NB4 (cell line): Measurements from ENCODE around the gene DEAF1.

Source experiments
- DNase-seq: peaks from one replicate; pipeline ENCODE4 v3.0.0; 2010; ENCODE audit warnings: low read depth
- H3K4me3 ChIP-seq: one replicate; pipeline ENCODE4 v1.5.1; 2011; ENCODE audit warnings: mild to moderate bottlenecking, low read depth, low read length, moderate library complexity
- CTCF ChIP-seq: IDR thresholded peaks from one replicate; pipeline ENCODE4 v1.5.1; 2012; ENCODE audit warnings: low read depth, low read length
- MAX ChIP-seq: IDR thresholded peaks from 2 replicates; pipeline ENCODE4 v1.6.1; 2011; ENCODE audit warnings: low read depth, low read length
- MYC ChIP-seq: IDR thresholded peaks from 2 replicates; pipeline ENCODE4 v1.6.1; 2011; ENCODE audit warnings: low read depth, low read length
- POLR2A ChIP-seq: IDR thresholded peaks from 2 replicates; pipeline ENCODE4 v1.6.1; 2011; ENCODE audit warnings: mild to moderate bottlenecking; ENCODE audit not compliant: insufficient read length; ENCODE audit errors: extremely low read depth

Gene DEAF1

GRCh38 chr11:646214-646613, 48.8 kb downstream of the DEAF1 start:
- H3K4me3 ChIP-seq = no peak overlapping the region
- DNase-seq = no peak
- TF ChIP-seq POLR2A = no peak
- TF ChIP-seq MYC = no peak
- no peak for TF ChIP-seq CTCF
- TF ChIP-seq MAX = no peak

GRCh38 chr11:645536-645935, 49.5 kb downstream of the DEAF1 start:
- DNase-seq = no peak
- TF ChIP-seq CTCF (no peak), MYC (no peak), MAX (no peak), POLR2A (no peak)

GRCh38 chr11:643849-644738, 50.9 kb downstream of the DEAF1 start:
- no peak for DNase-seq
- no peak for TF ChIP-seq POLR2A
- no peak for TF ChIP-seq CTCF
- TF ChIP-seq MYC = no peak
- no peak for TF ChIP-seq MAX
- no peak overlapping the region for H3K4me3 ChIP-seq

More at GRCh38 chr11:645536-645935, 49.5 kb downstream of the DEAF1 start:
- H3K4me3 ChIP-seq = no peak overlapping the region

- TF ChIP-seq MAX = no peak
- TF ChIP-seq CTCF = no peak
- no peak for TF ChIP-seq MYC
- no peak for TF ChIP-seq POLR2A
- DNase-seq = no peak
- H3K4me3 ChIP-seq = no peak overlapping the region
Observed at GRCh38 chr11:643366-643765, 51.7 kb downstream of the DEAF1 start.

- no peak for DNase-seq
- no peak overlapping the region for H3K4me3 ChIP-seq
- TF ChIP-seq MYC (no peak), CTCF (no peak), MAX (no peak), POLR2A (no peak)
Observed at GRCh38 chr11:641806-642370, 53.1 kb downstream of the DEAF1 start.
